SK-N-SH (cell line): ENCODE results near the gene EYA2. TPM values are rescaled to one million over a fixed set of nuclear protein-coding genes. Genes with fewer than 3 reads are reported as not detected.

Source experiments
- CTCF ChIA-PET: fragments of 300-600, 350-600 bp; formaldehyde crosslinking; extraction: SDS; loops from one replicate; lab custom pipeline; 2021; lab: Yijun Ruan, JAX
- POLR2A ChIA-PET: fragments of 350-600 bp; sonication (Branson Sonifier 250); formaldehyde crosslinking; extraction: SDS; loops from one replicate; lab custom pipeline; 2020; ENCODE audit warnings: antibody characterized with exemption, inconsistent platforms; lab: Yijun Ruan, JAX
- DNase-seq: peaks from one replicate; pipeline ENCODE4 v3.0.0; 2012
- H2AFZ ChIP-seq: fragments of 200-600 bp; sonication (generic); 2 replicates; pipeline ENCODE4 v1.8.1; 2016; ENCODE audit warnings: antibody characterized with exemption, mild to moderate bottlenecking, low read depth
- H3F3A ChIP-seq: fragments of 200-600 bp; sonication (generic); replicated peaks from 2 replicates; pipeline ENCODE3; 2016; ENCODE audit warnings: antibody characterized with exemption, mild to moderate bottlenecking; ENCODE audit not compliant: insufficient read depth
- H3K27ac ChIP-seq, 2 experiments: fragments of 200-500 bp in 1 of 2; fragments of 200-600 bp in 1 of 2; sonication (Bioruptor generic) in 1 of 2; sonication (generic), shearing (Covaris generic) in 1 of 2; 2 replicates each; pipeline versions ENCODE4 v1.5.1 to v1.6.1; 2014 to 2016; ENCODE audit warnings: low read depth in 2 of 2, inconsistent platforms in 1 of 2, low read length in 1 of 2, mild to moderate bottlenecking in 1 of 2, mixed read lengths in 1 of 2
- H3K27me3 ChIP-seq: fragments of 200-600 bp; sonication (generic), shearing (Covaris generic); 2 replicates; pipeline ENCODE4 v1.6.1; 2016; ENCODE audit warnings: mixed run types; ENCODE audit not compliant: insufficient read depth
- H3K36me3 ChIP-seq, 2 experiments: fragments of 200-500 bp in 1 of 2; fragments of 200-600 bp in 1 of 2; sonication (Bioruptor generic) in 1 of 2; sonication (generic) in 1 of 2; replicated peaks in 1 of 2; 2 replicates each; pipeline versions ENCODE3 to v1.5.1; 2014 to 2016; ENCODE audit warnings: low read length in 1 of 2, mild to moderate bottlenecking in 1 of 2; ENCODE audit not compliant: insufficient read depth in 2 of 2, control insufficient read depth in 1 of 2
- H3K4me1 ChIP-seq, 2 experiments: fragments of 200-500 bp in 1 of 2; fragments of 200-600 bp in 1 of 2; sonication (Bioruptor generic) in 1 of 2; sonication (generic), shearing (Covaris generic) in 1 of 2; 2 replicates each; pipeline versions ENCODE4 v1.5.1 to v1.6.1; 2014 to 2016; ENCODE audit warnings: low read depth in 1 of 2, low read length in 1 of 2, mixed run types in 1 of 2; ENCODE audit not compliant: insufficient read depth in 2 of 2, control insufficient read depth in 1 of 2
- H3K4me2 ChIP-seq: fragments of 200-600 bp; sonication (generic), shearing (Covaris generic); 2 replicates; pipeline ENCODE4 v1.6.1; 2017; ENCODE audit warnings: mixed run types
- H3K4me3 ChIP-seq, 2 experiments: fragments of 200-500 bp in 1 of 2; fragments of 200-600 bp in 1 of 2; sonication (Bioruptor generic) in 1 of 2; sonication (generic), shearing (Covaris generic) in 1 of 2; 2 replicates each; pipeline versions ENCODE4 v1.5.1 to v1.8.1; 2014 to 2016; ENCODE audit warnings: low read depth in 2 of 2, inconsistent platforms in 1 of 2, low read length in 1 of 2, mild to moderate bottlenecking in 1 of 2, mixed read lengths in 1 of 2, moderate library complexity in 1 of 2
- H3K79me2 ChIP-seq: fragments of 200-600 bp; sonication (generic); 2 replicates; pipeline ENCODE4 v1.8.1; 2017; ENCODE audit warnings: mild to moderate bottlenecking; ENCODE audit not compliant: insufficient read depth
- H3K9ac ChIP-seq: fragments of 200-600 bp; sonication (generic); 2 replicates; pipeline ENCODE4 v1.6.1; 2017; ENCODE audit warnings: mixed run types
- H3K9me2 ChIP-seq: fragments of 200-600 bp; sonication (generic); 2 replicates; pipeline ENCODE4 v1.6.1; 2017; ENCODE audit warnings: mixed run types
- H3K9me3 ChIP-seq: fragments of 200-600 bp; sonication (generic); 2 replicates; pipeline ENCODE4 v1.6.1; 2017; ENCODE audit warnings: mixed run types, mild to moderate bottlenecking, moderate library complexity
- H4K20me1 ChIP-seq: fragments of 200-600 bp; sonication (generic); 2 replicates; pipeline ENCODE4 v1.6.1; 2017; ENCODE audit warnings: mild to moderate bottlenecking, mixed run types; ENCODE audit not compliant: insufficient read depth
- CTCF ChIP-seq: fragments of 200-600 bp; sonication (generic); IDR thresholded peaks from 2 replicates; pipeline ENCODE4 v1.6.1; 2017; ENCODE audit warnings: antibody characterized with exemption, mild to moderate bottlenecking, moderate library complexity
- IRF3 ChIP-seq: fragments of 150-350 bp; IDR thresholded peaks from 2 replicates; pipeline ENCODE4 v1.6.1; 2016; ENCODE audit warnings: mild to moderate bottlenecking, low read depth, low read length
- JUND ChIP-seq: IDR thresholded peaks from 2 replicates; pipeline ENCODE4 v1.4.0; 2012
- MEF2A ChIP-seq: IDR thresholded peaks from 2 replicates; pipeline ENCODE4 v1.4.0; 2012; ENCODE audit warnings: low read depth, borderline replicate concordance
- NFIC ChIP-seq: IDR thresholded peaks from 2 replicates; pipeline ENCODE4 v1.4.0; 2012; ENCODE audit warnings: borderline replicate concordance
- RAD21 ChIP-seq: IDR thresholded peaks from 2 replicates; pipeline ENCODE4 v1.6.1; 2012; ENCODE audit warnings: mild to moderate bottlenecking, low read length
- RCOR1 ChIP-seq: fragments of 150-350 bp; IDR thresholded peaks from 2 replicates; pipeline ENCODE4 v1.6.1; 2017; ENCODE audit warnings: antibody characterized with exemption, low read length
- SIN3A ChIP-seq: IDR thresholded peaks from 2 replicates; pipeline ENCODE4 v1.6.1; 2012; ENCODE audit warnings: low read depth, mild to moderate bottlenecking, low read length, moderate library complexity, borderline replicate concordance
- SMC3 ChIP-seq: IDR thresholded peaks from 2 replicates; pipeline ENCODE4 v1.6.1; 2012; ENCODE audit warnings: low read depth, low read length, improper control_type of control experiment
- TCF12 ChIP-seq: IDR thresholded peaks from 2 replicates; pipeline ENCODE4 v1.4.0; 2012
- TEAD4 ChIP-seq: IDR thresholded peaks from 2 replicates; pipeline ENCODE4 v1.4.0; 2012; ENCODE audit warnings: mild to moderate bottlenecking, borderline replicate concordance; ENCODE audit not compliant: insufficient read depth
- USF1 ChIP-seq: IDR thresholded peaks from 2 replicates; pipeline ENCODE4 v1.4.0; 2012; ENCODE audit warnings: low read depth, borderline replicate concordance
- YY1 ChIP-seq: IDR thresholded peaks from 2 replicates; pipeline ENCODE4 v1.4.0; 2012; ENCODE audit warnings: low read depth, mild to moderate bottlenecking
- WGBS: methylation state at CpG from one replicate; pipeline ENCODE4 v1.1.6; 2017; ENCODE audit warnings: low lambda C conversion rate; 5-methylcytosine and 5-hydroxymethylcytosine counted together
- polyA plus RNA-seq, 3 experiments: library from polyadenylated mRNA; depleted of rRNA; stranded (reverse); fragments of >200 nt; gene quantifications; 2 replicates each; pipeline ENCODE4 v1.2.3, GENCODE V29; 2012
- TF ChIP-seq, protein P1 (sequence below): IDR thresholded peaks from 2 replicates; pipeline ENCODE4; 2012

Gene EYA2
- polyA plus RNA-seq, 1 of the 3 experiments (the other 2 are of a cell fraction): 0.05 TPM

DNA sequence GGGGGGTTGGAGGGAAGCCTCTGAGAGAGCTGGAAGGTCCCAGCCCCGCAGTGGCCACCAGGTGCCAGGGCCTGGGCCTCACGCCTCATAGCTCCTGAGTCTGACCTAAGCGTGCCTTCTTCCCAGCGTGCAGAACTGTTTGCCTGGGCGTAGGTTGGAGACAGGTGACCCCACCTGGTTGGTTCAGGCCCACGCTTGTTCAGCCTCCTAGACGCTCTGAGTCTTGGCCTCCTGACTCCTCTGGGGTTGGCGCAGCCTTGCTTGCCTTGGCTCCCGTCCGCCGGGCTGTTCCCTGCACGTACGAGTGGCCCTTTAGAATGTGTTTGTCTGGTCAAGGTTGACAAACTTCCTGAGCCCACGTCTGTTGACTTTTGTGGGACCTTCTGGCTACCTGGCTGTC is 70.8 kb downstream of the EYA2 start (continued):
- no peak for TF ChIP-seq SIN3A
- no peak for TF ChIP-seq USF1
- TF ChIP-seq RCOR1: no peak
- TF ChIP-seq NFIC: no peak
- no peak for TF ChIP-seq IRF3

DNA sequence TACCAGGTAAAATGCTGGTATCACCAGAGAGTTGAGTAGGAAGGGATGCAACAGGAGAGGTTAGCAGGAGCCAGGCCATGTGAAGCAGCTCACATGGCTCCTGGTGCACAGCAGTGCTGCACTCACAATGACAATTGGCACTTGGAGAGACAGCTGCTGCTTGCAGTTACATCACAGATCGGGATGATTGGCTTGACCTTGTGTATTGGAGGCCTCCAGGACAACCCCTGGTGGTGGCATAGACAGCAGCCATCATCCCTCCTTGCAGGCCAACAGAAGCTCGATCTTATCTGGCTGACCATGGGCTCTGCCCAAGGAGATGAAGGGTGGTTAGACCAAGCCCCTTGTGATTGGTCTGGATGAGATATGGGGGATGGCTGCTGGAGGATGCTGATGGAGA is 73.0 kb downstream of the EYA2 start:
- Histone ChIP-seq H3K9me3 (no peaks in the 10 kb centered on the region), H3K27ac (no peak overlapping the region), H2AFZ (no peak overlapping the region), H4K20me1 (no peaks in the 10 kb centered on the region), H3K9ac (no peak overlapping the region), H3K4me3 (no peak overlapping the region), H3K36me3 (no peaks in the 10 kb centered on the region), H3K4me1 (peaks cover 0 to 16% of the 10 kb centered on the region in 2 experiments; a peak in 2 of 4 replicates), H3K79me2 (no peaks in the 10 kb centered on the region), H3K4me2 (no peak overlapping the region), H3K9me2 (no peaks in the 10 kb centered on the region), H3K27me3 (no peaks in the 10 kb centered on the region), H3F3A (no peaks in the 10 kb centered on the region)
- WGBS: 67% methylated on average over 1 of the region's 2 CpGs
- TF ChIP-seq, protein P1, sequence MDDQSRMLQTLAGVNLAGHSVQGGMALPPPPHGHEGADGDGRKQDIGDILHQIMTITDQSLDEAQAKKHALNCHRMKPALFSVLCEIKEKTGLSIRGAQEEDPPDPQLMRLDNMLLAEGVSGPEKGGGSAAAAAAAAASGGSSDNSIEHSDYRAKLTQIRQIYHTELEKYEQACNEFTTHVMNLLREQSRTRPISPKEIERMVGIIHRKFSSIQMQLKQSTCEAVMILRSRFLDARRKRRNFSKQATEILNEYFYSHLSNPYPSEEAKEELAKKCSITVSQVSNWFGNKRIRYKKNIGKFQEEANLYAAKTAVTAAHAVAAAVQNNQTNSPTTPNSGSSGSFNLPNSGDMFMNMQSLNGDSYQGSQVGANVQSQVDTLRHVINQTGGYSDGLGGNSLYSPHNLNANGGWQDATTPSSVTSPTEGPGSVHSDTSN: no peak
- no peak for TF ChIP-seq JUND
- TF ChIP-seq YY1: no peak
- no peak for TF ChIP-seq CTCF
- TF ChIP-seq MEF2A: no peak
- no peak for TF ChIP-seq RAD21
- TF ChIP-seq TCF12: no peak
- TF ChIP-seq TEAD4: no peak
- no peak for TF ChIP-seq SMC3
- ChIA-PET CTCF (interaction anchor here (1.1 kb wide), 1 partner anchor 9 kb away, joined by 3 read pairs; no protein-coding TSS in a partner anchor), POLR2A (no interaction called here)
- peak; percentile 37 for DNase-seq
